HepG2 (cell line): ENCODE data around the gene MMP25. TPM values are rescaled to one million over a fixed set of nuclear protein-coding genes. Genes with fewer than 3 reads are reported as not detected.

Source experiments
- AKAP8 ChIP-seq: sonication (generic); formaldehyde crosslinking; IDR thresholded peaks from 2 replicates; pipeline ENCODE4 v1.5.1; 2020; ENCODE audit warnings: mild to moderate bottlenecking, missing genetic modification reagents
- ATF7 ChIP-seq, 2 experiments: fragments of 450-650 bp in 1 of 2; sonication (generic) in 1 of 2; formaldehyde crosslinking in 1 of 2; IDR thresholded peaks; 2 replicates each; pipeline versions ENCODE4 v1.4.0 to v1.6.1; 2016 to 2020; ENCODE audit warnings: antibody characterized with exemption in 1 of 2, mild to moderate bottlenecking in 1 of 2, missing genetic modification reagents in 1 of 2
- CBX1 ChIP-seq: IDR thresholded peaks from one replicate; pipeline ENCODE4 v1.6.1; 2016; ENCODE audit warnings: antibody characterized with exemption, low read depth
- ERF ChIP-seq: IDR thresholded peaks from 2 replicates; pipeline ENCODE4 v1.6.1; 2018; ENCODE audit warnings: missing biosample characterization, missing genetic modification reagents
- FOXM1 ChIP-seq: sonication (generic); formaldehyde crosslinking; IDR thresholded peaks from 2 replicates; pipeline ENCODE4 v1.5.0; 2020; ENCODE audit warnings: missing genetic modification reagents
- FOXP1 ChIP-seq, 2 experiments: fragments of 450-650 bp in 1 of 2; IDR thresholded peaks; 2 replicates each; pipeline ENCODE4 v1.6.1; 2017 to 2018; ENCODE audit warnings: antibody characterized with exemption in 1 of 2
- GLI4 ChIP-seq: sonication (generic); formaldehyde crosslinking; IDR thresholded peaks from 2 replicates; pipeline ENCODE4 v1.5.1; 2020; ENCODE audit warnings: missing genetic modification reagents, mild to moderate bottlenecking, moderate library complexity, borderline replicate concordance
- HBP1 ChIP-seq: IDR thresholded peaks from 2 replicates; pipeline ENCODE4 v1.6.1; 2016; ENCODE audit warnings: low read depth, control low read depth
- HNF1B ChIP-seq: sonication (generic); formaldehyde crosslinking; IDR thresholded peaks from 2 replicates; pipeline ENCODE4 v1.5.1; 2020; ENCODE audit warnings: mild to moderate bottlenecking, moderate library complexity, missing genetic modification reagents
- HNRNPUL1 ChIP-seq: fragments of 200-400 bp; formaldehyde crosslinking; IDR thresholded peaks from 2 replicates; pipeline ENCODE4 v1.6.1; 2017; ENCODE audit warnings: low read depth, mild to moderate bottlenecking, low read length, moderate library complexity
- MAF1 ChIP-seq: sonication (generic); formaldehyde crosslinking; IDR thresholded peaks from 2 replicates; pipeline ENCODE4 v1.5.0; 2020; ENCODE audit warnings: missing genetic modification reagents, borderline replicate concordance
- MED8 ChIP-seq: sonication (generic); formaldehyde crosslinking; IDR thresholded peaks from 2 replicates; pipeline ENCODE4 v1.8.1; 2023; ENCODE audit warnings: mild to moderate bottlenecking, missing genetic modification reagents; ENCODE audit not compliant: insufficient replicate concordance
- RFX3 ChIP-seq: IDR thresholded peaks from 2 replicates; pipeline ENCODE4 v1.6.1; 2016; ENCODE audit warnings: missing biosample characterization, missing genetic modification reagents
- SIX4 ChIP-seq: sonication (generic); formaldehyde crosslinking; IDR thresholded peaks from 2 replicates; pipeline ENCODE4 v1.4.0; 2020; ENCODE audit warnings: missing genetic modification reagents
- SP4 ChIP-seq: sonication (generic); formaldehyde crosslinking; IDR thresholded peaks from 2 replicates; pipeline ENCODE4 v1.8.1; 2023; ENCODE audit warnings: mild to moderate bottlenecking, missing genetic modification reagents
- TCF7 ChIP-seq: sonication (generic); IDR thresholded peaks from 2 replicates; pipeline ENCODE4 v1.6.1; 2016; ENCODE audit warnings: antibody characterized with exemption, low read depth
- YEATS2 ChIP-seq: sonication (generic); formaldehyde crosslinking; IDR thresholded peaks from 2 replicates; pipeline ENCODE4 v1.4.0; 2020; ENCODE audit warnings: missing genetic modification reagents, borderline replicate concordance
- ZBTB33 ChIP-seq: sonication (generic); formaldehyde crosslinking; IDR thresholded peaks from 2 replicates; pipeline ENCODE4 v1.4.0; 2020; ENCODE audit warnings: missing genetic modification reagents
- ZFP36 ChIP-seq: fragments of 150-350 bp; IDR thresholded peaks from 2 replicates; pipeline ENCODE4 v1.6.1; 2018; ENCODE audit warnings: borderline replicate concordance, low read length, low read depth; ENCODE audit not compliant: partially characterized antibody
- ZNF280B ChIP-seq: sonication (generic); formaldehyde crosslinking; IDR thresholded peaks from 2 replicates; pipeline ENCODE4 v1.5.0; 2020; ENCODE audit warnings: missing genetic modification reagents, mild to moderate bottlenecking, borderline replicate concordance
- ZNF749 ChIP-seq: sonication (generic); formaldehyde crosslinking; IDR thresholded peaks from 2 replicates; pipeline ENCODE4 v1.8.0; 2022; ENCODE audit warnings: mild to moderate bottlenecking, missing genetic modification reagents, moderate library complexity, borderline replicate concordance
- ZNF761 ChIP-seq: sonication (generic); formaldehyde crosslinking; conservative IDR thresholded peaks from 2 replicates; pipeline ENCODE4 v1.4.0; 2020; ENCODE audit warnings: mild to moderate bottlenecking, missing genetic modification reagents
- ZNF766 ChIP-seq: sonication (generic); formaldehyde crosslinking; IDR thresholded peaks from 2 replicates; pipeline ENCODE4 v1.5.0; 2020; ENCODE audit warnings: missing genetic modification reagents, borderline replicate concordance
- polyA plus RNA-seq, 8 experiments: library from polyadenylated mRNA; depleted of rRNA in 3 of 8; stranded (reverse) in 7 of 8; unstranded in 1 of 8; fragments of >200 nt; fragmentation: Illumina TruSeq in 4 of 8; extraction: Trizol in 4 of 8; gene quantifications; 2 replicates each; pipeline versions ENCODE4 v1.2.1 to v1.2.3, GENCODE V29; 2011 to 2016; ENCODE audit warnings: low read depth in 4 of 8, missing spikeins in 1 of 8, mixed read lengths in 1 of 8; ENCODE audit not compliant: insufficient read depth in 1 of 8
- total RNA-seq, 5 experiments: library from RNA; depleted of rRNA; stranded (reverse); fragments of >200 nt; fragmentation: Illumina TruSeq; extraction: Trizol; gene quantifications; 2 replicates each; pipeline ENCODE4 v1.2.3, GENCODE V29; 2016; ENCODE audit warnings: low read depth in 1 of 5

MMP25 gene
- total and polyA plus RNA-seq, 2 of the 13 experiments (the other 11 are each of a cell fraction or from before 2014, with no cell fraction given) = 0.04 to 0.08 TPM

GRCh38 chr16:3059041-3059722 is 12.8 kb downstream of the MMP25 start (continued):
- TF ChIP-seq HNF1B (CRISPR knock-in tag) (no peak), RFX3 (CRISPR knock-in tag) (no peak), FOXP1 (IDR thresholded peaks at IDR 0.05) (no peak), FOXP1 (CRISPR knock-in tag; IDR thresholded peaks at IDR 0.05) (no peak), HNRNPUL1 (no peak), GLI4 (CRISPR knock-in tag) (no peak), ZFP36 (no peak), ZNF761 (CRISPR knock-in tag) (no peak; the same call in 1 of the 2 replicates), HBP1 (CRISPR knock-in tag) (no peak), TCF7 (no peak), FOXM1 (CRISPR knock-in tag) (no peak), YEATS2 (CRISPR knock-in tag) (peak; percentile 33; the same call in 1 of the 2 replicates), SP4 (CRISPR knock-in tag) (peak; percentile 86), ZNF280B (CRISPR knock-in tag) (0 out of 2 replicates have a peak, but pooled peaks have one; percentile 65), AKAP8 (CRISPR knock-in tag) (no peak), ERF (CRISPR knock-in tag) (peak; percentile 82), SIX4 (CRISPR knock-in tag) (no peak), CBX1 (no peak), ZBTB33 (no peak), ZNF749 (CRISPR knock-in tag) (peak; percentile 71; the same call in 1 of the 2 replicates), ATF7 (IDR thresholded peaks at IDR 0.05) (no peak), ATF7 (CRISPR knock-in tag; IDR thresholded peaks at IDR 0.05) (peak; percentile 79), MED8 (CRISPR knock-in tag) (peak; percentile 53), MAF1 (CRISPR knock-in tag) (0 out of 2 replicates have a peak, but pooled peaks have one; percentile 24), ZNF766 (CRISPR knock-in tag) (peak; percentile 84; the same call in 1 of the 2 replicates)
